ENCODE measurements around the gene MPPE1. TPM values are rescaled to one million over a fixed set of nuclear protein-coding genes. Genes with fewer than 3 reads are reported as not detected.
"Not testable (repeated sequence)": the region's sequence is repeated elsewhere in the genome, so short reads cannot be mapped to it uniquely, and the experiment has no call there.

MPPE1 gene
- 11.4 and 19.8 TPM in 2 replicates for total RNA-seq

GRCh38 chr18:11908182-11909060, at the start of gene MPPE1:
MPPE1 (minus strand) TSS chr18:11908317; CDS start chr18:11897264, 11,053 bp downstream.
- peak; percentile 10 for DNase-seq (ENCODE audit: extremely low read depth, low read depth, low spot score)

- DNase-seq (ENCODE audit: extremely low read depth, low read depth, low spot score), result no peak
These were observed 49.5 kb upstream of the MPPE1 start for GRCh38 chr18:11957636-11958035.

- no peak for DNase-seq (ENCODE audit: extremely low read depth, low read depth, low spot score)
These were observed 48.5 kb upstream of the MPPE1 start for GRCh38 chr18:11956371-11957308.

- DNase-seq (ENCODE audit: extremely low read depth, low read depth, low spot score), result peak; percentile 42
These were observed 47.3 kb upstream of the MPPE1 start for GRCh38 chr18:11955239-11956029.

GRCh38 chr18:11953113-11953512, 45.0 kb upstream of the MPPE1 start:
- DNase-seq (ENCODE audit: extremely low read depth, low read depth, low spot score), result no peak

GRCh38 chr18:11951390-11951851, 43.3 kb upstream of the MPPE1 start:
- no peak for DNase-seq (ENCODE audit: extremely low read depth, low read depth, low spot score)

GRCh38 chr18:11950824-11951223, 42.7 kb upstream of the MPPE1 start:
- DNase-seq (ENCODE audit: extremely low read depth, low read depth, low spot score), result no peak

- DNase-seq (ENCODE audit: extremely low read depth, low read depth, low spot score), result no peak
These were observed 40.9 kb upstream of the MPPE1 start for GRCh38 chr18:11948852-11949523.

- DNase-seq (ENCODE audit: extremely low read depth, low read depth, low spot score), result peak; percentile 91
These were observed 39.4 kb upstream of the MPPE1 start for GRCh38 chr18:11947214-11948191.

GRCh38 chr18:11946756-11947155, 38.6 kb upstream of the MPPE1 start:
- DNase-seq (ENCODE audit: extremely low read depth, low read depth, low spot score), result no peak

GRCh38 chr18:11945834-11946659, 37.9 kb upstream of the MPPE1 start:
- not testable (repeated sequence) for DNase-seq (ENCODE audit: extremely low read depth, low read depth, low spot score)

GRCh38 chr18:11944786-11945185, 36.7 kb upstream of the MPPE1 start:
- DNase-seq (ENCODE audit: extremely low read depth, low read depth, low spot score), result no peak

GRCh38 chr18:11944252-11944651, 36.1 kb upstream of the MPPE1 start:
- no peak for DNase-seq (ENCODE audit: extremely low read depth, low read depth, low spot score)

GRCh38 chr18:11943551-11943950, 35.4 kb upstream of the MPPE1 start:
- no peak for DNase-seq (ENCODE audit: extremely low read depth, low read depth, low spot score)

GRCh38 chr18:11940956-11941355, 32.8 kb upstream of the MPPE1 start:
- no peak for DNase-seq (ENCODE audit: extremely low read depth, low read depth, low spot score)

- peak; percentile 55 for DNase-seq (ENCODE audit: extremely low read depth, low read depth, low spot score)
These were observed 29.9 kb upstream of the MPPE1 start for GRCh38 chr18:11937874-11938478.

- DNase-seq (ENCODE audit: extremely low read depth, low read depth, low spot score), result no peak
These were observed 24.3 kb upstream of the MPPE1 start for GRCh38 chr18:11932393-11932792.

Measured in glomerular endothelial cell (primary cell).